Activated CD8-positive, alpha-beta T cell treated with anti-CD3 and anti-CD28 coated beads for 36 hours (primary cell): ENCODE measurements around the gene EPS8L1. TPM values are rescaled to one million over a fixed set of nuclear protein-coding genes. Genes with fewer than 3 reads are reported as not detected.

Source experiments
- ATAC-seq: fragments of 200-7000 bp; cut with Tn5 transposase; one replicate; pipeline ENCODE4 v1.10.0; 2021; ENCODE audit warnings: mild to moderate bottlenecking, moderate library complexity
- CTCF ChIA-PET: fragments of 350-600 bp; sonication (Branson Sonifier 250); formaldehyde crosslinking; loops from one replicate; lab custom pipeline; 2021; ENCODE audit warnings: antibody characterized with exemption; lab: Charles Lee
- POLR2A ChIA-PET: fragments of 350-600 bp; sonication (Branson Sonifier 250); formaldehyde crosslinking; loops from one replicate; lab custom pipeline; 2021; ENCODE audit warnings: antibody characterized with exemption; lab: Charles Lee
- DNase-seq: peaks from one replicate; pipeline ENCODE4 v3.0.0-alpha.2; 2020
- H3K27ac Mint-ChIP-seq: one replicate; pipeline ENCODE4 v1.8.0; 2021; ENCODE audit warnings: mild to moderate bottlenecking, mixed read lengths
- H3K27me3 Mint-ChIP-seq: one replicate; pipeline ENCODE4 v1.8.0; 2021; ENCODE audit warnings: mixed read lengths
- H3K36me3 Mint-ChIP-seq: one replicate; pipeline ENCODE4 v1.8.0; 2021; ENCODE audit warnings: low read depth, mixed read lengths
- H3K4me1 Mint-ChIP-seq: one replicate; pipeline ENCODE4 v1.8.0; 2021; ENCODE audit warnings: low read depth, mixed read lengths
- H3K4me3 Mint-ChIP-seq: one replicate; pipeline ENCODE4 v1.8.0; 2021; ENCODE audit warnings: mild to moderate bottlenecking, moderate library complexity, mixed read lengths
- H3K9me3 Mint-ChIP-seq: one replicate; pipeline ENCODE4 v1.8.0; 2021; ENCODE audit warnings: mixed read lengths
- CTCF ChIP-seq: fragments of 200-600 bp; IDR thresholded peaks from one replicate; pipeline ENCODE4 v1.8.0; 2022; ENCODE audit warnings: antibody characterized with exemption, mild to moderate bottlenecking
- intact Hi-C: fragments of 100-400 bp; cut with micrococcal nuclease; formaldehyde crosslinking; loops from one replicate; pipeline ENCODE4 v1.10.0; 2022
- total RNA-seq, 2 experiments: library from RNA; stranded (reverse); gene quantifications; one replicate each; pipeline ENCODE4 v1.2.3, GENCODE V29; 2021

The EPS8L1 gene
- total RNA-seq, 2 experiments from 2014 or later: 2.8 to 3.2 TPM

- POLR2A ChIA-PET: no interaction called here
Measured at GRCh38 chr19:55094456-55095259, 19.0 kb downstream of the EPS8L1 start.

GRCh38 chr19:55095260-55096060 is 19.8 kb downstream of the EPS8L1 start:
- no peak overlapping the region for H3K4me3 Mint-ChIP-seq
- ChIA-PET CTCF (no interaction called here), POLR2A (interaction anchor here (0.5 kb wide), 1 partner anchor 83 kb away, joined by 4 read pairs; no protein-coding TSS in a partner anchor)
- no peaks in the 10 kb centered on the region for H3K27me3 Mint-ChIP-seq
- no peaks in the 10 kb centered on the region for H3K9me3 Mint-ChIP-seq
- intact Hi-C loops: no loop called here
- TF ChIP-seq CTCF: no peak
- peak; percentile 51 for ATAC-seq
- no peak overlapping the region for H3K27ac Mint-ChIP-seq
- no peak for DNase-seq
- peaks cover 17% of the 10 kb centered on the region for H3K36me3 Mint-ChIP-seq
- no peaks in the 10 kb centered on the region for H3K4me1 Mint-ChIP-seq

More at GRCh38 chr19:55094456-55095259, 19.0 kb downstream of the EPS8L1 start:
- TF ChIP-seq CTCF: no peak
- CTCF ChIA-PET: no interaction called here
- no peak for DNase-seq
- H3K9me3 Mint-ChIP-seq: no peaks in the 10 kb centered on the region
- H3K36me3 Mint-ChIP-seq: peaks cover 18% of the 10 kb centered on the region
- H3K27ac Mint-ChIP-seq: no peak overlapping the region
- no peaks in the 10 kb centered on the region for H3K4me1 Mint-ChIP-seq
- no peak for ATAC-seq
- no peaks in the 10 kb centered on the region for H3K27me3 Mint-ChIP-seq
- no peak overlapping the region for H3K4me3 Mint-ChIP-seq
- intact Hi-C loops: no loop called here

GRCh38 chr19:55096061-55096701 is 20.5 kb downstream of the EPS8L1 start:
- Mint-ChIP-seq H3K9me3 (no peaks in the 10 kb centered on the region), H3K4me1 (no peaks in the 10 kb centered on the region), H3K4me3 (no peak overlapping the region), H3K36me3 (peaks cover 15% of the 10 kb centered on the region), H3K27ac (no peak overlapping the region), H3K27me3 (no peaks in the 10 kb centered on the region)
- DNase-seq: no peak
- ChIA-PET CTCF (no interaction called here), POLR2A (interaction anchor here (0.5 kb wide), 1 partner anchor 84 kb away, joined by 4 read pairs; no protein-coding TSS in a partner anchor)
- intact Hi-C loops: no loop called here
- no peak for ATAC-seq
- no peak for TF ChIP-seq CTCF

GRCh38 chr19:55097864-55098715 is 22.4 kb downstream of the EPS8L1 start:
- Mint-ChIP-seq H3K27me3 (no peaks in the 10 kb centered on the region), H3K4me3 (no peak overlapping the region), H3K9me3 (peaks cover under 1% of the 10 kb centered on the region), H3K4me1 (no peaks in the 10 kb centered on the region), H3K36me3 (peaks cover 26% of the 10 kb centered on the region), H3K27ac (no peak overlapping the region)
- no peak for TF ChIP-seq CTCF
- ATAC-seq: no peak
- DNase-seq: no peak
- ChIA-PET CTCF (interaction anchor here (0.7 kb wide), 1 partner anchor 10 kb away, joined by 3 read pairs; no protein-coding TSS in a partner anchor), POLR2A (no interaction called here)
- intact Hi-C loops: no loop called here
